Measurements from ENCODE around the gene HTT. TPM values are rescaled to one million over a fixed set of nuclear protein-coding genes. Genes with fewer than 3 reads are reported as not detected.

The HTT gene
- total RNA-seq, 5 donors from 2014 or later (not counting 1 experiment from before 2014, with no cell fraction given) = 60.3 to 97.1 (median 71.4) TPM

GRCh38 chr4:3221996-3222395 is 147.5 kb downstream of the HTT start:
- WGBS (ENCODE audit: insufficient coverage) = 93% methylated on average over 11 of the region's 12 CpGs
- Mint-ChIP-seq H3K9me3 (no peaks in the 10 kb centered on the region), H3K4me1 (peaks cover 0 to 2% (median 0%) of the 10 kb centered on the region in 3 donors), H3K27me3 (no peaks in the 10 kb centered on the region), H3K27ac (no peak overlapping the region), H3K36me3 (peaks cover 66% of the 10 kb centered on the region), H3K4me3 (no peak overlapping the region)
- CTCF ChIA-PET = no interaction called here
- ATAC-seq (replicated peaks in 1 of 4) (no peak), DNase-seq (no peak)
- H3K27me3 ChIP-seq (replicated peaks in 1 of 2; ENCODE audit: control insufficient read depth in 2 of 2, extremely low read depth in 1 of 2, insufficient read depth in 2 of 2, low read length in 1 of 2) = no peaks in the 10 kb centered on the region
- no peak overlapping the region for H3K27ac ChIP-seq (ENCODE audit: low read length)
- H3K4me1 ChIP-seq (ENCODE audit: control insufficient read depth in 1 of 2, extremely low read depth in 1 of 2, insufficient read depth in 2 of 2, low read length in 2 of 2) = peaks cover 0 to 12% of the 10 kb centered on the region in 2 experiments
- POLR2A ChIA-PET = interaction anchor here in 1 of 2 donors (0.5 kb wide), 1 partner anchor 1135 kb away, joined by 3 read pairs; no protein-coding TSS in a partner anchor
- no peak overlapping the region for H3K4me3 ChIP-seq (ENCODE audit: control insufficient read depth in 1 of 2, extremely low read depth in 1 of 2, low read length in 1 of 2)
- H3K9me3 ChIP-seq = no peaks in the 10 kb centered on the region
- H3K36me3 ChIP-seq (ENCODE audit: control insufficient read depth in 2 of 2, extremely low read depth in 1 of 2, insufficient read depth in 1 of 2, low read length in 1 of 2) = peaks cover 39 to 91% of the 10 kb centered on the region in 2 donors

DNA sequence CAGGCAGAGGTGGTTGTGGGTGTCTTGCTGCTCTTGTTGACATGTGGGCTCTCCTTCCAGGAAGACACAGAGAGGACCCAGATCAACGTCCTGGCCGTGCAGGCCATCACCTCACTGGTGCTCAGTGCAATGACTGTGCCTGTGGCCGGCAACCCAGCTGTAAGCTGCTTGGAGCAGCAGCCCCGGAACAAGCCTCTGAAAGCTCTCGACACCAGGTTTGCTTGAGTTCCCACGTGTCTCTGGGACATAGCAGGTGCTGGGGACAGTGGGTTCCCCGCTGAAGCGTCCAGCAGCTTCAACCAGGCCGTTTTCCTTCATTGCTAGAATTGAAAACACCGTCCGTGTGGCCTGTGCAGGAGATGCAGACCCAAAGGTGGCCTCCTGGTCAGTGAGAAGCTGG is 148.9 kb downstream of the HTT start:
- ChIA-PET CTCF (no interaction called here), POLR2A (no interaction called here)
- Histone ChIP-seq H3K4me3 (ENCODE audit: control insufficient read depth in 1 of 2, extremely low read depth in 1 of 2, low read length in 1 of 2) (no peak overlapping the region), H3K4me1 (ENCODE audit: control insufficient read depth in 1 of 2, extremely low read depth in 1 of 2, insufficient read depth in 2 of 2, low read length in 2 of 2) (peaks cover 0 to 12% of the 10 kb centered on the region in 2 experiments), H3K27me3 (replicated peaks in 1 of 2; ENCODE audit: control insufficient read depth in 2 of 2, extremely low read depth in 1 of 2, insufficient read depth in 2 of 2, low read length in 1 of 2) (no peaks in the 10 kb centered on the region), H3K9me3 (no peaks in the 10 kb centered on the region), H3K36me3 (ENCODE audit: control insufficient read depth in 2 of 2, extremely low read depth in 1 of 2, insufficient read depth in 1 of 2, low read length in 1 of 2) (peaks cover 31 to 85% of the 10 kb centered on the region in 2 donors), H3K27ac (ENCODE audit: low read length) (no peak overlapping the region)
- H3K36me3 Mint-ChIP-seq = peaks cover 54% of the 10 kb centered on the region
- H3K4me3 Mint-ChIP-seq = no peak overlapping the region
- WGBS (ENCODE audit: insufficient coverage) = 98% methylated on average over 11 of the region's 11 CpGs
- H3K27me3 Mint-ChIP-seq = no peaks in the 10 kb centered on the region
- no peak for ATAC-seq (replicated peaks in 1 of 4)
- DNase-seq = no peak
- H3K4me1 Mint-ChIP-seq = peaks cover 0 to 2% (median 0%) of the 10 kb centered on the region in 3 donors
- H3K27ac Mint-ChIP-seq = peak overlapping the region in 1 of 2 donors; percentile 48
- no peaks in the 10 kb centered on the region for H3K9me3 Mint-ChIP-seq

DNA sequence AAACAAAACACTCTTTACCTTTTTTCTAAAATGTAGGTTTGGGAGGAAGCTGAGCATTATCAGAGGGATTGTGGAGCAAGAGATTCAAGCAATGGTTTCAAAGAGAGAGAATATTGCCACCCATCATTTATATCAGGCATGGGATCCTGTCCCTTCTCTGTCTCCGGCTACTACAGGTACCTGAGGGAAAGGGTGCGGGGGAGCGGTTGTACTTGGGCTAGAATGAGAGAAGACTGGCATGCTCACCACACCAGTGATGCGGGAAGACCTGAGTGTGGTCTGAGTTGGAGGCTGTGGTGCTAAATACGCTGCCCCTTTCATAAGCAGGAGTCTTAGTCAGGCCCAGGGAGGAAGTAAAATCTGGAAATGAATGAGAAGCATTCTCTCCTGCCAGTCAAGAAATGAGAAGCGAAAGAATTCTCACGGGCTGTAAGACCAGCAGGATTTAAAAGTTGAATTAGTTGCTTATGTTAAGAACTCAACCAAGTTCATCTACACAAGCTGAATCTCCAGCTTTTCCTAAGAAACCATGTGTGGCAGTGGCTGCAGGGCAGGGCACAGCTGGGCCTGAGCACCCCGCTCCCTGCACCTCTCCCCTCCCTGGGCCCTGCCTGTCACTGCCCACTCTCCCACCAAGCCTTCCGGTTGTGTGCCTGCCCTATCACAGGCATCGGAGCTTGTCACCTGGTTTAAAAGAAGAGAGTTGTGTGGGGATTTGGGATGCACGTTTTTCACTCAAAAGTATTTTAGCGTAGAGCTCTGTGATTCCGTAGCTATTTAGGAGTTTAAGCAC is 149.7 kb downstream of the HTT start:
- Histone ChIP-seq H3K27me3 (replicated peaks in 1 of 2; ENCODE audit: control insufficient read depth in 2 of 2, extremely low read depth in 1 of 2, insufficient read depth in 2 of 2, low read length in 1 of 2) (no peaks in the 10 kb centered on the region), H3K36me3 (ENCODE audit: control insufficient read depth in 2 of 2, extremely low read depth in 1 of 2, insufficient read depth in 1 of 2, low read length in 1 of 2) (peaks cover 32 to 88% of the 10 kb centered on the region in 2 donors), H3K9me3 (no peaks in the 10 kb centered on the region), H3K4me3 (ENCODE audit: control insufficient read depth in 1 of 2, extremely low read depth in 1 of 2, low read length in 1 of 2) (no peak overlapping the region), H3K4me1 (ENCODE audit: control insufficient read depth in 1 of 2, extremely low read depth in 1 of 2, insufficient read depth in 2 of 2, low read length in 2 of 2) (peaks cover 0 to 12% of the 10 kb centered on the region in 2 experiments), H3K27ac (ENCODE audit: low read length) (no peak overlapping the region)
- no peak for ATAC-seq (replicated peaks in 1 of 4)
- ChIA-PET CTCF (interaction anchor here in 1 of 2 donors (0.7 kb wide), 1 partner anchor 19 kb away, joined by 11 read pairs; no protein-coding TSS in a partner anchor), POLR2A (interaction anchor here in 1 of 2 donors (0.6 kb wide), 1 partner anchor 744 kb away, joined by 4 read pairs; no protein-coding TSS in a partner anchor)
- H3K4me3 Mint-ChIP-seq = no peak overlapping the region
- H3K4me1 Mint-ChIP-seq = no peaks in the 10 kb centered on the region
- H3K9me3 Mint-ChIP-seq = no peaks in the 10 kb centered on the region
- peaks cover 50% of the 10 kb centered on the region for H3K36me3 Mint-ChIP-seq
- WGBS (ENCODE audit: insufficient coverage) = 96% methylated on average over 8 of the region's 13 CpGs
- H3K27ac Mint-ChIP-seq = no peak overlapping the region
- H3K27me3 Mint-ChIP-seq = no peaks in the 10 kb centered on the region
- DNase-seq = no peak

- POLR2A ChIA-PET = interaction anchor here (0.6 to 1.6 kb wide), 2 partner anchors 22 to 743 kb away, joined by 3 to 4 read pairs; no protein-coding TSS in a partner anchor
Observed at GRCh38 chr4:3225071-3225850, 150.8 kb downstream of the HTT start.

GRCh38 chr4:3225936-3226335 is 151.5 kb downstream of the HTT start:
- Mint-ChIP-seq H3K4me3 (no peak overlapping the region), H3K36me3 (peaks cover 56% of the 10 kb centered on the region), H3K27me3 (no peaks in the 10 kb centered on the region), H3K4me1 (no peaks in the 10 kb centered on the region), H3K9me3 (no peaks in the 10 kb centered on the region), H3K27ac (no peak overlapping the region)
- H3K27me3 ChIP-seq (replicated peaks in 1 of 2; ENCODE audit: control insufficient read depth in 2 of 2, extremely low read depth in 1 of 2, insufficient read depth in 2 of 2, low read length in 1 of 2) = no peaks in the 10 kb centered on the region
- ATAC-seq (replicated peaks in 1 of 4) (no peak), DNase-seq (no peak)
- WGBS (ENCODE audit: insufficient coverage) = 98% methylated on average over 8 of the region's 9 CpGs
- ChIA-PET CTCF (interaction anchor here in 1 of 2 donors (0.6 kb wide), 1 partner anchor 28 kb away, joined by 3 read pairs; no protein-coding TSS in a partner anchor), POLR2A (interaction anchor here in 1 of 2 donors (1.6 kb wide), 1 partner anchor 23 kb away, joined by 3 read pairs; no protein-coding TSS in a partner anchor)
- H3K4me1 ChIP-seq (ENCODE audit: control insufficient read depth in 1 of 2, extremely low read depth in 1 of 2, insufficient read depth in 2 of 2, low read length in 2 of 2) = peaks cover 0 to 3% of the 10 kb centered on the region in 2 experiments
- no peak overlapping the region for H3K27ac ChIP-seq (ENCODE audit: low read length)
- H3K9me3 ChIP-seq = no peaks in the 10 kb centered on the region
- no peak overlapping the region for H3K4me3 ChIP-seq (ENCODE audit: control insufficient read depth in 1 of 2, extremely low read depth in 1 of 2, low read length in 1 of 2)
- H3K36me3 ChIP-seq (ENCODE audit: control insufficient read depth in 2 of 2, extremely low read depth in 1 of 2, insufficient read depth in 1 of 2, low read length in 1 of 2) = peaks cover 40 to 90% of the 10 kb centered on the region in 2 donors

More at GRCh38 chr4:3225071-3225850, 150.8 kb downstream of the HTT start:
- H3K9me3 ChIP-seq = no peaks in the 10 kb centered on the region
- peaks cover 0 to 4% of the 10 kb centered on the region in 2 experiments for H3K4me1 ChIP-seq (ENCODE audit: control insufficient read depth in 1 of 2, extremely low read depth in 1 of 2, insufficient read depth in 2 of 2, low read length in 2 of 2)
- 93% methylated on average over 11 of the region's 22 CpGs for WGBS (ENCODE audit: insufficient coverage)
- H3K9me3 Mint-ChIP-seq = no peaks in the 10 kb centered on the region
- no peak overlapping the region for H3K4me3 Mint-ChIP-seq
- no peak overlapping the region for H3K4me3 ChIP-seq (ENCODE audit: control insufficient read depth in 1 of 2, extremely low read depth in 1 of 2, low read length in 1 of 2)
- ATAC-seq (replicated peaks in 1 of 4) (no peak), DNase-seq (no peak)
- no peak overlapping the region for H3K27ac ChIP-seq (ENCODE audit: low read length)
- no peak overlapping the region for H3K27ac Mint-ChIP-seq
- no peaks in the 10 kb centered on the region for H3K4me1 Mint-ChIP-seq
- H3K27me3 ChIP-seq (replicated peaks in 1 of 2; ENCODE audit: control insufficient read depth in 2 of 2, extremely low read depth in 1 of 2, insufficient read depth in 2 of 2, low read length in 1 of 2) = no peaks in the 10 kb centered on the region
- CTCF ChIA-PET = interaction anchor here (0.6 to 0.7 kb wide), 2 partner anchors 21 to 28 kb away, joined by 3 to 11 read pairs; no protein-coding TSS in a partner anchor
- H3K36me3 Mint-ChIP-seq = peaks cover 51% of the 10 kb centered on the region
- H3K27me3 Mint-ChIP-seq = no peaks in the 10 kb centered on the region
- H3K36me3 ChIP-seq (ENCODE audit: control insufficient read depth in 2 of 2, extremely low read depth in 1 of 2, insufficient read depth in 1 of 2, low read length in 1 of 2) = peaks cover 40 to 89% of the 10 kb centered on the region in 2 donors

DNA sequence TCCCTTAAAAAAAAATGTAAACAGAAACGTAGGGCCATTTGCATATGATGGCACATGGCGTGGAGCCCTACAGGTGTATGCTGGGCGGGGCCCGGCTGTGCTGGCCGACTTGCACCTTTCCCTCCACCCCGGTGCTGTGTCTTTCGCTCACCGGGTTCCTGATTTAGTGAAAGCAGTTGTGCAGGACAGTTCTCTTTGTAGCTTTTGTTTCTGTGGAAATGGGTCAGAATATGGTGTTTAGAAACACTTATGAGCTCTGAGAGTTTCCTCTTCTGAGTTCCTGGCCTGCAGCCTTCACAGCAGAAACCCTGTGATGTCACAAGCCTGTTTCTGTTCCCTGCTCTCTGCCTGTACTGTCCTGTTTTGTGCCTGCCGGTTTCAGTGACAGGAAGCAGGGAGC is 152.0 kb downstream of the HTT start:
- H3K4me1 ChIP-seq (ENCODE audit: control insufficient read depth in 1 of 2, extremely low read depth in 1 of 2, insufficient read depth in 2 of 2, low read length in 2 of 2) = no peaks in the 10 kb centered on the region
- Mint-ChIP-seq H3K36me3 (peaks cover 55% of the 10 kb centered on the region), H3K9me3 (no peaks in the 10 kb centered on the region), H3K4me1 (no peaks in the 10 kb centered on the region), H3K27me3 (no peaks in the 10 kb centered on the region), H3K27ac (no peak overlapping the region), H3K4me3 (no peak overlapping the region)
- DNase-seq (no peak), ATAC-seq (replicated peaks in 1 of 4) (no peak)
- ChIA-PET POLR2A (interaction anchor here in 1 of 2 donors (1.6 kb wide), 1 partner anchor 23 kb away, joined by 3 read pairs; no protein-coding TSS in a partner anchor), CTCF (no interaction called here)
- no peaks in the 10 kb centered on the region for H3K27me3 ChIP-seq (replicated peaks in 1 of 2; ENCODE audit: control insufficient read depth in 2 of 2, extremely low read depth in 1 of 2, insufficient read depth in 2 of 2, low read length in 1 of 2)
- no peak overlapping the region for H3K4me3 ChIP-seq (ENCODE audit: control insufficient read depth in 1 of 2, extremely low read depth in 1 of 2, low read length in 1 of 2)
- H3K9me3 ChIP-seq = no peaks in the 10 kb centered on the region
- WGBS (ENCODE audit: insufficient coverage) = 97% methylated on average over 5 of the region's 9 CpGs
- no peak overlapping the region for H3K27ac ChIP-seq (ENCODE audit: low read length)
- H3K36me3 ChIP-seq (ENCODE audit: control insufficient read depth in 2 of 2, extremely low read depth in 1 of 2, insufficient read depth in 1 of 2, low read length in 1 of 2) = peaks cover 34 to 90% of the 10 kb centered on the region in 2 donors
